Measurements from ENCODE around the gene PCBP3. TPM values are rescaled to one million over a fixed set of nuclear protein-coding genes. Genes with fewer than 3 reads are reported as not detected.

The PCBP3 gene
- polyA plus RNA-seq, 3 donors: 1.7 to 2.5 (median 2.4) TPM

GRCh38 chr21:45631540-45631939 is 12.0 kb upstream of the PCBP3 start:
- no peak for DNase-seq (ENCODE audit: extremely low read depth in 1 of 11, low read depth in 9 of 11, low spot score in 4 of 11)

GRCh38 chr21:45632160-45632559 is 11.4 kb upstream of the PCBP3 start:
- DNase-seq (ENCODE audit: extremely low read depth in 1 of 11, low read depth in 9 of 11, low spot score in 4 of 11): no peak

- DNase-seq (ENCODE audit: extremely low read depth in 1 of 11, low read depth in 9 of 11, low spot score in 4 of 11): no peak
Measured at GRCh38 chr21:45632637-45633251, 10.8 kb upstream of the PCBP3 start.

- DNase-seq (ENCODE audit: extremely low read depth in 1 of 11, low read depth in 9 of 11, low spot score in 4 of 11): no peak
Measured at GRCh38 chr21:45634511-45635183, 8.9 kb upstream of the PCBP3 start.

GRCh38 chr21:45635271-45636151 is 8.0 kb upstream of the PCBP3 start:
- no peak for DNase-seq (ENCODE audit: extremely low read depth in 1 of 11, low read depth in 9 of 11, low spot score in 4 of 11)

- no peak for DNase-seq (ENCODE audit: extremely low read depth in 1 of 11, low read depth in 9 of 11, low spot score in 4 of 11)
Measured at GRCh38 chr21:45636459-45636858, 7.1 kb upstream of the PCBP3 start.

GRCh38 chr21:45636951-45637646 is 6.4 kb upstream of the PCBP3 start:
- DNase-seq (ENCODE audit: extremely low read depth in 1 of 11, low read depth in 9 of 11, low spot score in 4 of 11): no peak

GRCh38 chr21:45637883-45638282 is 5.6 kb upstream of the PCBP3 start:
- DNase-seq (ENCODE audit: extremely low read depth in 1 of 11, low read depth in 9 of 11, low spot score in 4 of 11): no peak

GRCh38 chr21:45638707-45639106 is 4.8 kb upstream of the PCBP3 start:
- no peak for DNase-seq (ENCODE audit: extremely low read depth in 1 of 11, low read depth in 9 of 11, low spot score in 4 of 11)

- no peak for DNase-seq (ENCODE audit: extremely low read depth in 1 of 11, low read depth in 9 of 11, low spot score in 4 of 11)
Measured at GRCh38 chr21:45639206-45640000, 4.1 kb upstream of the PCBP3 start.

- DNase-seq (ENCODE audit: extremely low read depth in 1 of 11, low read depth in 9 of 11, low spot score in 4 of 11): no peak
Measured at GRCh38 chr21:45640001-45640887, 3.3 kb upstream of the PCBP3 start.

- no peak for DNase-seq (ENCODE audit: extremely low read depth in 1 of 11, low read depth in 9 of 11, low spot score in 4 of 11)
Measured at GRCh38 chr21:45640888-45641479, 2.5 kb upstream of the PCBP3 start.

GRCh38 chr21:45641480-45642035 is 2.0 kb upstream of the PCBP3 start:
- no peak for DNase-seq (ENCODE audit: extremely low read depth in 1 of 11, low read depth in 9 of 11, low spot score in 4 of 11)

- no peak for DNase-seq (ENCODE audit: extremely low read depth in 1 of 11, low read depth in 9 of 11, low spot score in 4 of 11)
Measured at GRCh38 chr21:45642122-45642813, 1.3 kb upstream of the PCBP3 start.

- no peak for DNase-seq (ENCODE audit: extremely low read depth in 1 of 11, low read depth in 9 of 11, low spot score in 4 of 11)
Measured at GRCh38 chr21:45644041-45644906, 749 bp downstream of the PCBP3 start.

GRCh38 chr21:45651921-45652320 is 8.4 kb downstream of the PCBP3 start:
- DNase-seq (ENCODE audit: extremely low read depth in 1 of 11, low read depth in 9 of 11, low spot score in 4 of 11): no peak
